K562 (cell line): ENCODE results near the gene ARL6IP1. TPM values are rescaled to one million over a fixed set of nuclear protein-coding genes. Genes with fewer than 3 reads are reported as not detected.

ENCODE experiments used
- ATAC-seq: fragments of 200-7000 bp; cut with Tn5 transposase; 3 replicates; pipeline ENCODE4 v1.9.1; 2020; ENCODE audit warnings: moderate library complexity
- Bru-seq: library from RNA; stranded (reverse); fragments of 400-500 nt; gene quantifications from one replicate; lab custom pipeline; 2021; lab: Mats Ljungman, UMichigan
- BruChase-seq, 2 experiments: library from RNA; stranded (reverse); fragments of 400-500 nt; gene quantifications; one replicate each; lab custom pipeline; 2021; lab: Mats Ljungman, UMichigan
- BruUV-seq: library from RNA; stranded (reverse); fragments of 400-500 nt; replicated peaks from 2 replicates; lab custom pipeline; 2021; lab: Mats Ljungman, UMichigan
- CTCF ChIA-PET: fragments of 300-600 bp; formaldehyde crosslinking; extraction: SDS; loops from one replicate; lab custom pipeline; 2021; ENCODE audit warnings: low intra/inter-chr PET ratio; lab: Yijun Ruan, JAX
- POLR2A ChIA-PET: fragments of 300-600, 350-650 bp; sonication (Branson Sonifier 250); formaldehyde crosslinking; extraction: SDS; loops from one replicate; lab custom pipeline; 2021; ENCODE audit warnings: antibody characterized with exemption, inconsistent platforms; lab: Yijun Ruan, JAX
- DNase-seq, 4 experiments: peaks; one replicate each; pipeline versions ENCODE4 v3.0.0 to v3.0.0-alpha.2; 2011 to 2018; ENCODE audit warnings: low spot score in 3 of 4, mixed read lengths in 3 of 4; ENCODE audit errors: extremely low read depth in 1 of 4
- FAIRE-seq: peaks from 2 replicates; lab custom pipeline; 2011; peaks lifted over from hg19 to GRCh38; lab: Jason Lieb, UNC
- H2AFZ ChIP-seq: 2 replicates; pipeline ENCODE4 v1.6.0; 2011; ENCODE audit warnings: low read depth, low read length, control low read depth, inconsistent platforms
- H3K27ac ChIP-seq: fragments of 200-600 bp; 3 replicates; pipeline ENCODE4 v1.8.0; 2011; ENCODE audit warnings: low read depth, mild to moderate bottlenecking, control low read depth, inconsistent platforms, low read length, moderate library complexity, mixed read lengths; ENCODE audit errors: extremely low read depth
- H3K27me3 ChIP-seq, 2 experiments: fragments of 300-600 bp in 1 of 2; 2 replicates in 1 of 2; 3 replicates in 1 of 2; pipeline versions ENCODE4 v1.6.0 to v1.8.0; 2011; ENCODE audit warnings: inconsistent platforms in 2 of 2, low read length in 2 of 2, mild to moderate bottlenecking in 1 of 2, mixed read lengths in 1 of 2, moderate library complexity in 1 of 2; ENCODE audit not compliant: control insufficient read depth in 2 of 2, insufficient read depth in 2 of 2
- H3K36me3 ChIP-seq: fragments of 300-600 bp; 3 replicates; pipeline ENCODE4 v1.8.0; 2011; ENCODE audit warnings: mild to moderate bottlenecking, low read length, inconsistent platforms; ENCODE audit not compliant: control insufficient read depth, insufficient read depth
- H3K4me1 ChIP-seq, 2 experiments: fragments of 200-600 bp in 1 of 2; replicated peaks in 1 of 2; 2 replicates in 1 of 2; 3 replicates in 1 of 2; pipeline versions ENCODE4 v1.5.1 to v1.8.0; 2011; ENCODE audit warnings: inconsistent platforms in 2 of 2, low read length in 2 of 2, mild to moderate bottlenecking in 1 of 2, mixed read lengths in 1 of 2, moderate library complexity in 1 of 2; ENCODE audit not compliant: control insufficient read depth in 2 of 2, insufficient read depth in 2 of 2
- H3K4me2 ChIP-seq: 2 replicates; pipeline ENCODE4 v1.6.1; 2011; ENCODE audit warnings: low read length, control low read depth, inconsistent platforms, mixed read lengths; ENCODE audit not compliant: insufficient read depth
- H3K4me3 ChIP-seq: fragments of 200-600 bp; sonication (generic), shearing (Covaris generic); 2 replicates; pipeline ENCODE4 v1.5.1; 2016; ENCODE audit warnings: control low read depth, inconsistent platforms
- H3K79me2 ChIP-seq: fragments of 200-600 bp; 3 replicates; pipeline ENCODE4 v1.8.0; 2011; ENCODE audit warnings: low read length, inconsistent platforms; ENCODE audit not compliant: control insufficient read depth, insufficient read depth
- H3K9ac ChIP-seq, 2 experiments: 2 replicates each; pipeline versions ENCODE4 v1.6.0 to v1.6.1; 2011; ENCODE audit warnings: low read depth in 2 of 2, low read length in 2 of 2, control low read depth in 1 of 2, inconsistent platforms in 1 of 2, mild to moderate bottlenecking in 1 of 2, mixed read lengths in 1 of 2; ENCODE audit not compliant: insufficient read depth in 1 of 2
- H3K9me1 ChIP-seq: one replicate; pipeline ENCODE4 v1.6.0; 2011; ENCODE audit warnings: inconsistent platforms, mild to moderate bottlenecking, low read length, moderate library complexity; ENCODE audit not compliant: control insufficient read depth, insufficient read depth
- H3K9me3 ChIP-seq: replicated peaks from 2 replicates; pipeline ENCODE4 v1.5.1; 2011; ENCODE audit warnings: low read depth, low read length, inconsistent platforms; ENCODE audit not compliant: control insufficient read depth, insufficient read depth
- H4K20me1 ChIP-seq: replicated peaks from 2 replicates; pipeline ENCODE4 v1.6.1; 2011; ENCODE audit warnings: low read length, inconsistent platforms, mixed read lengths; ENCODE audit not compliant: control insufficient read depth, insufficient read depth
- ARNT ChIP-seq, 2 experiments: fragments of 450-650 bp; IDR thresholded peaks; 2 replicates each; pipeline ENCODE4 v1.6.1; 2016; ENCODE audit warnings: mild to moderate bottlenecking in 1 of 2
- CXXC5 ChIP-seq: fragments of 250-450 bp; sonication (Bioruptor Pico); IDR thresholded peaks from 2 replicates; pipeline ENCODE4 v1.8.0; 2022; ENCODE audit warnings: inconsistent platforms, mild to moderate bottlenecking, moderate library complexity
- EHMT2 ChIP-seq: fragments of 450-650 bp; IDR thresholded peaks from 2 replicates; pipeline ENCODE4 v1.6.1; 2018; ENCODE audit warnings: antibody characterized with exemption
- KDM1A ChIP-seq, 2 experiments: fragments of 450-650 bp; IDR thresholded peaks; 2 replicates each; pipeline ENCODE4 v1.6.1; 2016; ENCODE audit warnings: mild to moderate bottlenecking in 2 of 2
- MAFK ChIP-seq: IDR thresholded peaks from 2 replicates; pipeline ENCODE4 v1.6.1; 2011; ENCODE audit warnings: low read length, improper control_type of control experiment
- TAF1 ChIP-seq: IDR thresholded peaks from 2 replicates; pipeline ENCODE4 v1.6.1; 2011; ENCODE audit warnings: mild to moderate bottlenecking, low read length, moderate library complexity; ENCODE audit not compliant: insufficient read depth, control insufficient read depth, severe bottlenecking; ENCODE audit errors: extremely low read depth
- ZNF444 ChIP-seq: fragments of 250-450 bp; sonication (Bioruptor Pico); IDR thresholded peaks from 2 replicates; pipeline ENCODE4 v1.4.0; 2020; ENCODE audit warnings: mild to moderate bottlenecking, moderate library complexity
- WGBS: fragments of 100-300 bp; shearing (Covaris generic); methylation state at CpG from one replicate; pipeline ENCODE4 v1.1.6; 2016; ENCODE audit warnings: low coverage, mixed read lengths; ENCODE audit not compliant: insufficient coverage; ENCODE audit errors: missing lambda C conversion rate; 5-methylcytosine and 5-hydroxymethylcytosine counted together
- in situ Hi-C: fragments of 300-500 bp; cut with MboI; formaldehyde crosslinking; loops from 4 replicates; pipeline ENCODE4 v1.15.0; 2018; ENCODE audit warnings: inconsistent platforms, mixed read lengths
- intact Hi-C: fragments of 100-400 bp; cut with micrococcal nuclease; formaldehyde crosslinking; loops from 2 replicates; pipeline ENCODE4 v1.14.2; 2022
- long read RNA-seq, 3 experiments: library from polyadenylated mRNA in 2 of 3; library from RNA in 1 of 3; unstranded in 2 of 3; stranded (forward) in 1 of 3; transcript quantifications; one replicate each; pipeline ENCODE4 v2.0.0, GENCODE V29; 2019 to 2022
- polyA minus RNA-seq, 3 experiments: library from RNA; depleted of rRNA, polyadenylated mRNA; stranded (reverse); fragments of >200 nt; gene quantifications; 2 replicates each; pipeline ENCODE4 v1.2.3, GENCODE V29; 2011
- polyA plus RNA-seq, 8 experiments: library from polyadenylated mRNA; depleted of rRNA in 4 of 8; stranded (reverse) in 5 of 8; unstranded in 3 of 8; fragments of >200 nt; fragmentation: Nextera tagmentation in 2 of 8; fragmentation: Illumina TruSeq in 1 of 8; extraction: Ambion mirVana in 2 of 8; extraction: Trizol in 1 of 8; gene quantifications; 2 replicates each; pipeline versions ENCODE4 v1.2.1 to v1.2.3, GENCODE V29; 2011 to 2014; ENCODE audit warnings: inconsistent platforms in 1 of 8, missing spikeins in 1 of 8
- total RNA-seq, 7 experiments: library from RNA; depleted of rRNA in 6 of 7; stranded (reverse); fragments of >200 nt in 6 of 7; fragmentation: Illumina TruSeq in 2 of 7; extraction: Trizol in 2 of 7; gene quantifications; 2 replicates each; pipeline versions ENCODE4 v1.2.1 to v1.2.3, GENCODE V29; 2011 to 2021; ENCODE audit warnings: low replicate concordance in 1 of 7
- TF ChIP-seq, protein P1 (sequence below): sonication (generic); formaldehyde crosslinking; IDR thresholded peaks from 2 replicates; pipeline ENCODE4 v1.8.1; 2023; ENCODE audit warnings: mild to moderate bottlenecking, missing genetic modification reagents
- TF ChIP-seq, protein P2 (sequence below): fragments of 150-350 bp; conservative IDR thresholded peaks from 2 replicates; pipeline ENCODE4 v1.6.1; 2014; ENCODE audit warnings: low read length

The ARL6IP1 gene
- 143 and 245 TPM in 2 replicates for total RNA-seq (2011; cell fraction: chromatin; rRNA removed; ENCODE audit: low replicate concordance)
- total RNA-seq (2011; cell fraction: nucleolus; rRNA removed): 250 and 259 TPM in 2 replicates
- total RNA-seq (2011; cell fraction: nucleoplasm; rRNA removed): 312 and 415 TPM in 2 replicates
- 102 and 224 TPM in 2 replicates for total RNA-seq (2014; rRNA removed)
- total RNA-seq (2014; rRNA removed; fragmentation: Illumina TruSeq; extraction: Trizol): 174 and 193 TPM in 2 replicates
- 135 and 146 TPM in 2 replicates for total RNA-seq (2015; rRNA removed; fragmentation: Illumina TruSeq; extraction: Trizol)
- 124 and 126 TPM in 2 replicates for total RNA-seq (2021)
- polyA plus RNA-seq (2011; rRNA removed): 223 and 306 TPM in 2 replicates
- polyA plus RNA-seq (2011; cell fraction: cytosol; rRNA removed): 96.0 and 210 TPM in 2 replicates
- polyA plus RNA-seq (2011; cell fraction: nucleus; rRNA removed): 51.0 and 75.1 TPM in 2 replicates
- 127 and 138 TPM in 2 replicates for polyA plus RNA-seq (2012)
- polyA plus RNA-seq (2014; fragmentation: Illumina TruSeq; extraction: Trizol): 161 and 162 TPM in 2 replicates
- polyA plus RNA-seq (2014; fragmentation: Nextera tagmentation; extraction: Ambion mirVana): 100 to 1,000 TPM; 291 to 391 TPM
- polyA plus RNA-seq (2014; rRNA removed): 123 and 130 TPM in 2 replicates
- 313 and 420 TPM in 2 replicates for polyA minus RNA-seq (2011; rRNA and poly(A)+ RNA removed)
- 117 and 158 TPM in 2 replicates for polyA minus RNA-seq (2011; cell fraction: cytosol; rRNA and poly(A)+ RNA removed)
- 37.3 and 70.8 TPM in 2 replicates for polyA minus RNA-seq (2011; cell fraction: nucleus; rRNA and poly(A)+ RNA removed)
- Bru-seq, nascent RNA: percentile 97 among the genes with signal in this experiment
- BruChase-seq, experiment 1, labeled RNA remaining after a 2-hour chase: percentile 99 among the genes with signal in this experiment
- percentile 100 among the genes with signal in this experiment for BruChase-seq, experiment 2, labeled RNA remaining after a 6-hour chase
- long read RNA-seq, experiment 1, transcript ARL6IP1-208 (4 exons, 778 nt): minor isoform, 5 of 1,136 reads
- long read RNA-seq, experiment 1, transcript ARL6IP1-201 (6 exons, 2,409 nt): major isoform, 914 of 1,136 reads
- long read RNA-seq, experiment 1, partial matches to known transcripts: 198 of 1,136 reads
- long read RNA-seq, experiment 1, other reads (novel, unspliced or antisense): 18 of 1,136 reads
- long read RNA-seq, experiment 2, transcript ARL6IP1-201 (6 exons, 2,409 nt): major isoform, 62 of 120 reads
- long read RNA-seq, experiment 2, partial matches to known transcripts: 4 of 120 reads
- long read RNA-seq, experiment 2, other reads (novel, unspliced or antisense): 51 of 120 reads
- long read RNA-seq, experiment 3, transcript ARL6IP1-201 (6 exons, 2,409 nt): major isoform, 290 of 314 reads
- long read RNA-seq, experiment 3, partial matches to known transcripts: 8 of 314 reads
- long read RNA-seq, experiment 3, other reads (novel, unspliced or antisense): 13 of 314 reads

DNA sequence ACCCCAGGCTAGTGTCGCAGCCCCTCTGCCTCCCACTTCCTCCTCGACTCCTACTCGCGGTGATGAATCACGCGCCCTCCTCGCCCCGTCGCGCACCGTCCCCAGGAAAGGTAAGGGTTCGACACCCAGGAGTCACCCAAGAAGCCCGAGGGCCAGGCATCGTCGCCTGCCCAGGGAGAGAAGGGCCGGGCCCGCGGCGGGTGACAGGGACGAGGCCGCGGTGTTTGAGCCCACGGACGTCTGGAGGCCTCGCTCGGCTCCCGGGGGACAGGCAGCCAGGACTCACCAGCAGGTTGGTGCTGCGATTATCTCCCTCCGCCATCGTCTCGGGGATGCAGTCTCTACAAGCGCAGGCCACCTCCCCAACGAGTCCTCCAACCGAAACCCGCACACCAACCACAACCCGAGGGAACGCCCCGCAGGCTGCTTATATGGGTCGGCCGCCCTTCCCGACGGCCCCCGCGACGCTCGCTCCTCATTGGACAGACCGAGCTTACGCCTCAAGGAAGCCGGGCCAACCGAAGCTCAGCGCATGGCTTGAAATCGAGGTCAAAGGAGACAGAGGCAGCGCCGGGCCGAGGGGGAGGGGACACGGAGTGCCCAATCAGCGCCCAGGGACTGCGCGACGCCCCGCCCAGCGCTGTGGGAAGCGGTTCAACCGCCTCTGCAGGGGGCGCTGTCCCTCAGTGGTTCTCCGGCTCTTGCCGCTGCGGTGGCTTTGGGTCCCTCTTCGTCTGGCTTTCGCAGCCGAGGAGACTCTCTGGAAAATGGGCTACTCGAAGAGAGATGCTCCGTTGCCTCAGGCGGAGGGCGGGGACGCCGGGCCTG lies at the start of gene ARL6IP1:
Gene ARL6IP1, minus strand, starts transcription at position 405 of the 828 bp plus-strand sequence. Its CDS starts 83 bp downstream, at position 322.
- ChIA-PET CTCF (interaction anchor here (1.4 kb wide), 1 partner anchor 168 kb away, joined by 4 read pairs; no protein-coding TSS in a partner anchor), POLR2A (interaction anchor here (0.5 to 10.2 kb wide), 29 partner anchors 9 to 922 kb away, joined by 3 to 342 read pairs (median 4); partner anchors contain the start of genes COQ7, RPS15A and TMC7)
- H3K4me3 ChIP-seq: peak within 1 kb of the TSS; percentile 85
- WGBS: 7% methylated on average over 61 of the region's 77 CpGs
- H3K9ac ChIP-seq: peak within 1 kb of the TSS; percentile 93 to 98
- ATAC-seq (peak; percentile 96), DNase-seq (peak; percentile 97 to 99 (median 98)), FAIRE-seq (peak; percentile 97)
- H3K27me3 ChIP-seq: no peaks in the 10 kb centered on the region
- H3K4me1 ChIP-seq: peaks cover 18 to 23% of the 10 kb centered on the region in 2 experiments; a peak in 4 of 5 replicates
- H3K4me2 ChIP-seq: peak within 1 kb of the TSS; percentile 91
- in situ Hi-C loops (no loop called here), intact Hi-C loops (loop anchor here (1.0 kb wide), 1 partner anchor 168 kb away; no protein-coding TSS in a partner anchor)
- TSS peak; percentile 45 for BruUV-seq
- peaks cover 57% of the 10 kb centered on the region for H3K36me3 ChIP-seq
- peak within 1 kb of the TSS; percentile 87 for H2AFZ ChIP-seq
- H3K9me1 ChIP-seq: no peaks in the 10 kb centered on the region
- peak within 1 kb of the TSS; percentile 90 for H3K27ac ChIP-seq
- peaks cover 63% of the 10 kb centered on the region for H3K79me2 ChIP-seq
- H3K9me3 ChIP-seq: no peaks in the 10 kb centered on the region
- peaks cover 18% of the 10 kb centered on the region; the same call in 1 of the 2 replicates for H4K20me1 ChIP-seq
- TF ChIP-seq CXXC5 (CRISPR knock-in tag) (peak; percentile 93), TAF1 (peak; percentile 91), MAFK (no peak), ARNT (IDR thresholded peaks at IDR 0.05) (no peak), ZNF444 (no peak), EHMT2 (no peak), KDM1A (IDR thresholded peaks at IDR 0.05) (no peak; a peak in 1 of 4 replicates)
- TF ChIP-seq, protein P1, sequence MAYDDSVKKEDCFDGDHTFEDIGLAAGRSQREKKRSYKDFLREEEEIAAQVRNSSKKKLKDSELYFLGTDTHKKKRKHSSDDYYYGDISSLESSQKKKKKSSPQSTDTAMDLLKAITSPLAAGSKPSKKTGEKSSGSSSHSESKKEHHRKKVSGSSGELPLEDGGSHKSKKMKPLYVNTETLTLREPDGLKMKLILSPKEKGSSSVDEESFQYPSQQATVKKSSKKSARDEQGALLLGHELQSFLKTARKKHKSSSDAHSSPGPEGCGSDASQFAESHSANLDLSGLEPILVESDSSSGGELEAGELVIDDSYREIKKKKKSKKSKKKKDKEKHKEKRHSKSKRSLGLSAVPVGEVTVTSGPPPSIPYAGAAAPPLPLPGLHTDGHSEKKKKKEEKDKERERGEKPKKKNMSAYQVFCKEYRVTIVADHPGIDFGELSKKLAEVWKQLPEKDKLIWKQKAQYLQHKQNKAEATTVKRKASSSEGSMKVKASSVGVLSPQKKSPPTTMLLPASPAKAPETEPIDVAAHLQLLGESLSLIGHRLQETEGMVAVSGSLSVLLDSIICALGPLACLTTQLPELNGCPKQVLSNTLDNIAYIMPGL: peak; percentile 65; the same call in 1 of the 2 replicates
- TF ChIP-seq, protein P2, sequence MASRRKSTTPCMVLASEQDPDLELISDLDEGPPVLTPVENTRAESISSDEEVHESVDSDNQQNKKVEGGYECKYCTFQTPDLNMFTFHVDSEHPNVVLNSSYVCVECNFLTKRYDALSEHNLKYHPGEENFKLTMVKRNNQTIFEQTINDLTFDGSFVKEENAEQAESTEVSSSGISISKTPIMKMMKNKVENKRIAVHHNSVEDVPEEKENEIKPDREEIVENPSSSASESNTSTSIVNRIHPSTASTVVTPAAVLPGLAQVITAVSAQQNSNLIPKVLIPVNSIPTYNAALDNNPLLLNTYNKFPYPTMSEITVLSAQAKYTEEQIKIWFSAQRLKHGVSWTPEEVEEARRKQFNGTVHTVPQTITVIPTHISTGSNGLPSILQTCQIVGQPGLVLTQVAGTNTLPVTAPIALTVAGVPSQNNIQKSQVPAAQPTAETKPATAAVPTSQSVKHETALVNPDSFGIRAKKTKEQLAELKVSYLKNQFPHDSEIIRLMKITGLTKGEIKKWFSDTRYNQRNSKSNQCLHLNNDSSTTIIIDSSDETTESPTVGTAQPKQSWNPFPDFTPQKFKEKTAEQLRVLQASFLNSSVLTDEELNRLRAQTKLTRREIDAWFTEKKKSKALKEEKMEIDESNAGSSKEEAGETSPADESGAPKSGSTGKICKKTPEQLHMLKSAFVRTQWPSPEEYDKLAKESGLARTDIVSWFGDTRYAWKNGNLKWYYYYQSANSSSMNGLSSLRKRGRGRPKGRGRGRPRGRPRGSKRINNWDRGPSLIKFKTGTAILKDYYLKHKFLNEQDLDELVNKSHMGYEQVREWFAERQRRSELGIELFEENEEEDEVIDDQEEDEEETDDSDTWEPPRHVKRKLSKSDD: peak; percentile 18; the same call in 1 of the 2 replicates
